ENCODE measurements around the gene NEDD4L.

GRCh38 chr18:58264840-58265239 lies 220.8 kb downstream of the NEDD4L start:
- TF ChIP-seq, protein P1, sequence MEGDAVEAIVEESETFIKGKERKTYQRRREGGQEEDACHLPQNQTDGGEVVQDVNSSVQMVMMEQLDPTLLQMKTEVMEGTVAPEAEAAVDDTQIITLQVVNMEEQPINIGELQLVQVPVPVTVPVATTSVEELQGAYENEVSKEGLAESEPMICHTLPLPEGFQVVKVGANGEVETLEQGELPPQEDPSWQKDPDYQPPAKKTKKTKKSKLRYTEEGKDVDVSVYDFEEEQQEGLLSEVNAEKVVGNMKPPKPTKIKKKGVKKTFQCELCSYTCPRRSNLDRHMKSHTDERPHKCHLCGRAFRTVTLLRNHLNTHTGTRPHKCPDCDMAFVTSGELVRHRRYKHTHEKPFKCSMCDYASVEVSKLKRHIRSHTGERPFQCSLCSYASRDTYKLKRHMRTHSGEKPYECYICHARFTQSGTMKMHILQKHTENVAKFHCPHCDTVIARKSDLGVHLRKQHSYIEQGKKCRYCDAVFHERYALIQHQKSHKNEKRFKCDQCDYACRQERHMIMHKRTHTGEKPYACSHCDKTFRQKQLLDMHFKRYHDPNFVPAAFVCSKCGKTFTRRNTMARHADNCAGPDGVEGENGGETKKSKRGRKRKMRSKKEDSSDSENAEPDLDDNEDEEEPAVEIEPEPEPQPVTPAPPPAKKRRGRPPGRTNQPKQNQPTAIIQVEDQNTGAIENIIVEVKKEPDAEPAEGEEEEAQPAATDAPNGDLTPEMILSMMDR (IDR thresholded peaks at IDR 0.05; ENCODE audit: low read depth, low read length) = no peak
- TF ChIP-seq POLR2A (IDR thresholded peaks at IDR 0.05; ENCODE audit: extremely low read depth, insufficient read length) = no peak
- TF ChIP-seq, protein P2, sequence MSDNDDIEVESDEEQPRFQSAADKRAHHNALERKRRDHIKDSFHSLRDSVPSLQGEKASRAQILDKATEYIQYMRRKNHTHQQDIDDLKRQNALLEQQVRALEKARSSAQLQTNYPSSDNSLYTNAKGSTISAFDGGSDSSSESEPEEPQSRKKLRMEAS (IDR thresholded peaks at IDR 0.05; ENCODE audit: low read depth, low read length) = no peak
